A549 (cell line): ENCODE measurements around the gene EGLN2. TPM values are rescaled to one million over a fixed set of nuclear protein-coding genes. Genes with fewer than 3 reads are reported as not detected.
A peak's percentile ranks its signal among the peaks of the same experiment; 100 is the strongest.
"Not testable (repeated sequence)": the region's sequence is repeated elsewhere in the genome, so short reads cannot be mapped to it uniquely, and the experiment has no call there.

Experiments used
- ATAC-seq, 2 experiments: fragments of 200-7000 bp in 1 of 2; fragments of >200 bp in 1 of 2; cut with Nextera tagmentation in 1 of 2; cut with Tn5 transposase in 1 of 2; 3 replicates each; pipeline versions ENCODE4 v1.8.0 to v1.9.1; 2018 to 2020; ENCODE audit warnings: mild to moderate bottlenecking in 1 of 2, moderate library complexity in 1 of 2
- CTCF ChIA-PET: fragments of 300-600 bp; sonication (Branson Sonifier 250); formaldehyde crosslinking; extraction: SDS; loops from one replicate; lab custom pipeline; 2021; ENCODE audit warnings: antibody characterized with exemption, inconsistent platforms; lab: Yijun Ruan, JAX
- POLR2A ChIA-PET: fragments of 350-600 bp; formaldehyde crosslinking; extraction: SDS; loops from one replicate; lab custom pipeline; 2021; ENCODE audit warnings: antibody characterized with exemption, inconsistent platforms; lab: Yijun Ruan, JAX
- DNase-seq, 2 experiments: peaks; one replicate each; pipeline versions ENCODE4 v3.0.0 to v3.0.0-alpha.2; 2011 to 2016; ENCODE audit warnings: low read depth in 1 of 2, low spot score in 1 of 2
- FAIRE-seq: peaks from 2 replicates; lab custom pipeline; 2011; peaks lifted over from hg19 to GRCh38; lab: Jason Lieb, UNC
- H3K27ac ChIP-seq, 2 experiments: fragments of >200 bp; sonication (Bioruptor Twin); formaldehyde crosslinking; 3 replicates each; pipeline ENCODE4 v1.5.1; 2016 to 2017
- H3K4me1 ChIP-seq: fragments of >200 bp; sonication (Bioruptor Twin); formaldehyde crosslinking; 3 replicates; pipeline ENCODE4 v1.6.1; 2016
- H3K4me2 ChIP-seq: fragments of >200 bp; sonication (Bioruptor Twin); formaldehyde crosslinking; 3 replicates; pipeline ENCODE4 v1.6.1; 2016
- H3K4me3 ChIP-seq: fragments of >200 bp; sonication (Bioruptor Twin); formaldehyde crosslinking; 3 replicates; pipeline ENCODE4 v1.5.1; 2016
- H3K9me3 ChIP-seq: fragments of >200 bp; sonication (Bioruptor Twin); formaldehyde crosslinking; 3 replicates; pipeline ENCODE4 v1.6.1; 2016
- EP300 ChIP-seq, 2 experiments: fragments of >200 bp; sonication (Bioruptor Twin); formaldehyde crosslinking; IDR thresholded peaks; 2 replicates in 1 of 2; 3 replicates in 1 of 2; pipeline ENCODE4 v1.6.1; 2016 to 2017
- FOXS1 ChIP-seq: fragments of 250-450 bp; sonication (Bioruptor Pico); IDR thresholded peaks from 2 replicates; pipeline ENCODE4 v1.5.0; 2020; ENCODE audit warnings: mild to moderate bottlenecking, moderate library complexity
- HDAC2 ChIP-seq: fragments of 200-600 bp; sonication (generic); IDR thresholded peaks from 2 replicates; pipeline ENCODE4 v1.6.1; 2016
- JUNB ChIP-seq: fragments of >200 bp; sonication (Bioruptor Twin); formaldehyde crosslinking; IDR thresholded peaks from 2 replicates; pipeline ENCODE4 v1.6.1; 2016
- KDM1A ChIP-seq: fragments of 200-600 bp; sonication (generic); IDR thresholded peaks from 2 replicates; pipeline ENCODE4 v1.6.1; 2016; ENCODE audit warnings: low read depth, mild to moderate bottlenecking
- RCOR1 ChIP-seq: fragments of 150-350 bp; IDR thresholded peaks from 2 replicates; pipeline ENCODE4 v1.6.1; 2014; ENCODE audit warnings: antibody characterized with exemption, low read length, low read depth
- TFCP2L1 ChIP-seq: fragments of 250-450 bp; sonication (Bioruptor Pico); IDR thresholded peaks from 2 replicates; pipeline ENCODE4 v1.5.0; 2021; ENCODE audit warnings: mild to moderate bottlenecking
- WGBS: methylation state at CpG from one replicate; pipeline ENCODE4 v1.1.6; 2017; ENCODE audit errors: missing lambda C conversion rate; 5-methylcytosine and 5-hydroxymethylcytosine counted together
- polyA plus RNA-seq, 4 experiments: library from polyadenylated mRNA; depleted of rRNA in 3 of 4; stranded (reverse); fragments of >200 nt; fragmentation: RNase III in 1 of 4; extraction: RNeasy Plus Mini Kit Qiagen cat#74134 plus additional on column Dnase treatment in 1 of 4; gene quantifications; 2 replicates in 3 of 4; 3 replicates in 1 of 4; pipeline ENCODE4 v1.2.3, GENCODE V29; 2011 to 2017
- TF ChIP-seq, protein P1 (sequence below): fragments of >200 bp; sonication (Bioruptor Twin); formaldehyde crosslinking; IDR thresholded peaks from 3 replicates; pipeline ENCODE4 v1.6.1; 2016

Gene EGLN2
- polyA plus RNA-seq, 2 of the 4 experiments (the other 2 are of a cell fraction): 34.7 to 81.4 TPM

DNA sequence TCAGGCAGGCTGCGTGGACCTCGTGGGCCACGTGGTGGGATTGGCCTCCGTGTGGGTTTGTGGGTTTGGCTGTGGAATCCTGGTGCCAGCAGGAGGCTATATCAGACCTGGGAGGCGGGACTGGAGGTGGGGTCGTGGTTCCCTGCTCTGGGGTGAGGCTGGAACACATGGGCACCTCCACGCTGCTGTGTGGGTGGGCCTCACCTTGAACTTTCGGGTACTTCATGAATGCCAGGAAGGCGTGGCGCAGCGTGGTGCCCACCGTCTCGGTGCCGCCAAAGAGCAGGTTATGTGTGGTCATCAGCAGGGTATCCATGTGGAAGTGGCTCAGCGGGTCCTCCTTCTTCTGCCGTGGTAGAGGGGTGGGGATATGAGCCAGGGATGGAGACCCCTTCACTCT lies 25.9 kb downstream of the EGLN2 start:
- CTCF ChIA-PET: interaction anchor here (0.7 kb wide), 1 partner anchor 162 kb away, joined by 3 read pairs; no protein-coding TSS in a partner anchor

DNA sequence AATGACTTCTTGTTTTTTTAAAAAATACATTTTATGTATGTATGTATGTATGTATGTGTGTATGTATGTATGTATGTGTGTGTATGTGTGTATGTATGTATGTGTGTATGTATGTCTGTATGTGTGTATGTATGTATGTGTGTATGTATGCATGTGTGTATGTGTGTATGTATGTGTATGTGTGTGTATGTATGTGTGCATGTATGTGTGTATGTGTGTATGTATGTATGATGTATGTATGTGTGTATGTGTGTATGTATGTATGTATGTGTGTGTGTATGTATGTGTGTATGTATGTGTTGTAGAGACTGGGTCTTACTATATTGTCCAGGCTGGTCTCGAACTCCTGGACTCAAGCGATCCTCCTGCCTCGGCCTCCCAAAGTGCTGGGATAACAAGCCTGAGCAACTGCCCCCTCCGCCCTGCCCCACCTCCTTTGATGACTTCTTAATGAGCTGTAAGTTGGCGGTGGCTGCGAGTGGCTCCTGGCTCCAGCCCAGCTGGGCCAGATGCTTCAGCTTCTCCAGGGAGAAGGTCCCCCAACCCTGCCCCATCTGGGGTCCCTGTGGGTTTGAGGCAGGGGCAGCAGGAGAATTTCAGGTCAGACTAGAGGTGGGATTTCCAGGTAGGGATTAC lies 26.6 kb downstream of the EGLN2 start:
- 97% methylated on average over 6 of the region's 6 CpGs for WGBS
- CTCF ChIA-PET: interaction anchor here (0.7 kb wide), 1 partner anchor 162 kb away, joined by 3 read pairs; no protein-coding TSS in a partner anchor
- H3K4me3 ChIP-seq, ATAC-seq, DNase-seq, H3K9me3 ChIP-seq, H3K27ac ChIP-seq, POLR2A ChIA-PET, H3K4me2 ChIP-seq: not testable (repeated sequence)
- peaks cover 18% of the 10 kb centered on the region for H3K4me1 ChIP-seq
- peak; percentile 46 for FAIRE-seq

More for the DNA sequence above, 25.9 kb downstream of the EGLN2 start:
- H3K9me3 ChIP-seq, POLR2A ChIA-PET, ATAC-seq, DNase-seq, H3K4me2 ChIP-seq, H3K27ac ChIP-seq, FAIRE-seq, H3K4me3 ChIP-seq: not testable (repeated sequence)
- peaks cover 21% of the 10 kb centered on the region for H3K4me1 ChIP-seq
- WGBS: 91% methylated on average over 16 of the region's 16 CpGs

DNA sequence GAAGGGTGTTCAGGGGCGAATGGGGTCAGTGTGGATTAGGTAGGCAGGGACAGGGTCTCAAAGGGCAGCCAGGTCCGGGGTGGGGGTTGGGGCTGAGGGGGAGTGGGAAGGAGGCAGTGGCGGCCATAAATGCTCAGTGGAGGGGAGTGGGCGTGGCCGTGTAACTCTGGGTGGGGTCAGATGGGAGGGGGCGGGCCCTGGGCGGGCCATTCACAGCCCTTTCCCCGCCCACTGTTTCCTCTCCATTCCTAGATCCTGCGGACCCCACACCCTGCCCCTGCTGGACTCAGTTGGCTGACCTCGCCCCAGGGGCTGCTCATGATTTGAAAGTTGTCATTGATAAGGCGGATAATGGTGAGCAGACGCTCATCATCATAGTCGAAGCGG lies 27.3 kb downstream of the EGLN2 start:
- H3K9me3 ChIP-seq, H3K27ac ChIP-seq, H3K4me2 ChIP-seq, CTCF ChIA-PET, FAIRE-seq, DNase-seq, POLR2A ChIA-PET, H3K4me3 ChIP-seq: not testable (repeated sequence)
- 90% methylated on average over 9 of the region's 14 CpGs for WGBS
- peaks cover 14% of the 10 kb centered on the region for H3K4me1 ChIP-seq
- ATAC-seq: peak; percentile 20 to 27; a peak in 2 of 6 replicates

DNA sequence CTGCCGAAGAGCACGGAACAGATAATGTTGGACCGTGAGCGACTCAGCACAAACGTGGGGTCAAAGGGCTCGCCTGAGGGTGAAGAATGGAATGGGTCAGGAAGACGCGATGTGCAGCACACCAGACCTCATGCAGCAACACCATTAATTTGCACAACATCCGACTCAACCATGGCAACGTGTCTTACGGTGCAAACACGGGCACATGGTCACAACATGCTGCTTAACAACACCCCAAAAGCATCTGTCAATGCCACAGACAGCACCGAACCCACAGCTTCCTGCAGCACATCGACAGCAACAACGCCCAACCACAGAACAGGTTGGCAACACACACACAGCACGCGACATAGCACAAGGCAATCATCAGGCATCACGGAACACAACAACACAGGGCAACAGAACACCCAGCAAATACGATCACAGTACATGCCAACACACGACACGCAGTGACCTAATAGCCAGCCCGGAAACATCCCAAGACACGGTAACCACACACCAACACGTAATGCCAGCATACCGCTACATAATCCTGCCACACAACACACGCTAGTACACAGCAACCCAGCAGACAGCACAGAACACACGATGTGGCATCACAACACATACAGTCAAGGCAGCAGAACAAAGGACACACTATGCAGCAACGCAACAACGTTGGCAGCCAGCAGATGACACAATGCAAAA lies 27.9 kb downstream of the EGLN2 start:
- H3K4me3 ChIP-seq, POLR2A ChIA-PET, H3K4me2 ChIP-seq, ATAC-seq, DNase-seq, H3K27ac ChIP-seq, H3K9me3 ChIP-seq: not testable (repeated sequence)
- FAIRE-seq: peak; percentile 98
- 92% methylated on average over 29 of the region's 29 CpGs for WGBS
- CTCF ChIA-PET: interaction anchor here (1.0 to 2.5 kb wide), 2 partner anchors 164 to 181 kb away, joined by 3 to 12 read pairs; no protein-coding TSS in a partner anchor
- peaks cover 19% of the 10 kb centered on the region for H3K4me1 ChIP-seq

DNA sequence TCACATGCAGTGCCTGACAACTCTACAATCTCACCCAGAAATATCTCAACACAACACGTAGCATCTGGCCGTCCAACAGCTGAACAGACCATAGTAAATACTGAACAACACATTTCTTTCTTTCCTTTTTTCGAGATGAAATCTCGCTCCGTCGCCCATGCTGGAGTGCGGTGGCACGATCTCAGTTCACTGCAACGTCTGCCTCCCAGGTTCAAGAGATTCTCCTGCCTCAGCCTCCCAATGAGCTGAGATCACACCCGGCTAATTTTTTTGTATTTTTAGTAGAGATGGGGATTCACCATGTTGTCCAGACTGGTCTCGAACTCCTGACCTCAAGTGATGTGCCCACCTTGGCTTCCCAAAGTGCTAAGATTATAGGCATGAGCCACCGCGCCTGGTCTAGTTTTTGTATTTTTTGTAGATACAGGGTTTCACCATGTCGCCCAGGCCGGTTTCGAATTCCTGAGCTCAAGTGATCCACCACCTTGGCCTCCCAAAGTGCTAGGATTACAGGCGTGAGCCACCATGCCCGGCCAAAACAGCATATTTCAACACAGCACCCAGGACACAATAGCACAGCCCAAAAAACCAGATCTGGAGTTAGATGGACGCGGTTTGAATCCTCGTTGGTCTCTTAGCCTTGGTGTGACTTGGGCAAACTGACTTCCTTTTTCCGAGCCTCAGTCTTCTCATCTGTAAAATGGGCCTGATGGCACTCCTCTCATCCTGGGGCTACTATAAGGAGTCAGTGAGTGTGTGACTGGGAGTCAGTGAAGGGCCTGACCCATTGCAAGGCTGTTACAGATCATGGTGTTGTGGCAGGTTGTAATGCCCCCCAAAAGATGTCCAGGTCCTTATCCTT lies 28.6 kb downstream of the EGLN2 start:
- TF ChIP-seq RCOR1: 0 out of 2 replicates have a peak, but pooled peaks have one; percentile 70
- TF ChIP-seq FOXS1 (CRISPR knock-in tag): no peak
- TF ChIP-seq KDM1A: 0 out of 2 replicates have a peak, but pooled peaks have one; percentile 33
- TF ChIP-seq, protein P1, sequence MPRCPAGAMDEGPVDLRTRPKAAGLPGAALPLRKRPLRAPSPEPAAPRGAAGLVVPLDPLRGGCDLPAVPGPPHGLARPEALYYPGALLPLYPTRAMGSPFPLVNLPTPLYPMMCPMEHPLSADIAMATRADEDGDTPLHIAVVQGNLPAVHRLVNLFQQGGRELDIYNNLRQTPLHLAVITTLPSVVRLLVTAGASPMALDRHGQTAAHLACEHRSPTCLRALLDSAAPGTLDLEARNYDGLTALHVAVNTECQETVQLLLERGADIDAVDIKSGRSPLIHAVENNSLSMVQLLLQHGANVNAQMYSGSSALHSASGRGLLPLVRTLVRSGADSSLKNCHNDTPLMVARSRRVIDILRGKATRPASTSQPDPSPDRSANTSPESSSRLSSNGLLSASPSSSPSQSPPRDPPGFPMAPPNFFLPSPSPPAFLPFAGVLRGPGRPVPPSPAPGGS: no peak
- 0 out of 5 replicates have a peak, but pooled peaks of 1 of the 2 experiments have one; percentile 6 for TF ChIP-seq EP300 (IDR thresholded peaks at IDR 0.05)
- CTCF ChIA-PET: interaction anchor here (1.0 to 2.9 kb wide), 3 partner anchors 8 to 182 kb away, joined by 3 to 26 read pairs (median 12); no protein-coding TSS in a partner anchor
- FAIRE-seq: no peak
- Histone ChIP-seq H3K4me1 (peaks cover 18% of the 10 kb centered on the region), H3K9me3 (no peaks in the 10 kb centered on the region), H3K4me3 (no peak overlapping the region), H3K4me2 (no peak overlapping the region), H3K27ac (no peak overlapping the region)
- WGBS: 95% methylated on average over 22 of the region's 22 CpGs
- no peak for ATAC-seq
- POLR2A ChIA-PET: no interaction called here
- DNase-seq: no peak

DNA sequence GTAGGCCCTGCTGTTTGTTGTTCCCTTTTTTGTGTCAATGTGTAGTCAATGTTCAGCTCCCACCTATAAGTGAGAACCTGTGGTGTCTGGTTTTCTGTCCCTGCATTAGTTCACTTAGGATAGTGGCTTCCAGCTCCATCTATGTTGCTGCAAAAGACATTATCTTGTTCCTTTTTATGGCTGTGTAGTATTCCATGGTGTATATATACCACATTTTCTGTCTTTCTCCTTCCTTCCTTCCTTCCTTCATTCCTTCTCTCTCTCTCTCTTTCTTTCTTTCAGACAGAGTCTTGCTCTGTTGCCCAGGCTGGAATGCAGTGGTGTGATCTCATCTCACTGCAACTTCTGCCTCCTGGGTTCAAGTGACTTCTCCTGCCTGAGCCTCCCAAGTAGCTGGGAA lies 30.2 kb downstream of the EGLN2 start:
- Histone ChIP-seq H3K9me3 (no peaks in the 10 kb centered on the region), H3K4me1 (peaks cover 13% of the 10 kb centered on the region), H3K4me3 (no peak overlapping the region), H3K4me2 (no peak overlapping the region), H3K27ac (no peak overlapping the region)
- TF ChIP-seq TFCP2L1 (CRISPR knock-in tag) (no peak), JUNB (no peak), HDAC2 (no peak), RCOR1 (no peak)
- FAIRE-seq: no peak
- no peak for ATAC-seq
- ChIA-PET POLR2A (no interaction called here), CTCF (interaction anchor here (1.0 to 2.9 kb wide), 4 partner anchors 9 to 166 kb away, joined by 3 to 26 read pairs (median 8); no protein-coding TSS in a partner anchor)
- no peak for DNase-seq

DNA sequence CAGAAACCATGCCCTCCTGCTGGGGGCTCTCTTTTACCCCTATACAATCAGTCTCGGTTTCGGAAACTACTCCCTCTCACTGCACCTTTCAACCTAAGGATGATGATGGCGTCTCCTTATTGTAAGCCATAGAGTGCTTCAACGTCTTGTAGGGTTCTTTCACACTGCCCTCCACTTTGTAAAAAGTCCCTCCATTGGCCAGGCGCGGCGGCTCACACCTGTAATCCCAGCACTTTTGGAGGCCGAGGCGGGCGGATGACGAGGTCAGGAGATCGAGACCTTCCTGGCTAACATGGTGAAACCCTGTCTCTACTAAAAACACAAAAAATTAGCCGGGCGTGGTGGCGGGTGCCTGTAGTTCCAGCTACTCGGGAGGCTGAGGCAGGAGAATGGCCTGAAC lies 31.8 kb downstream of the EGLN2 start:
- not testable (repeated sequence) for DNase-seq, H3K27ac ChIP-seq, H3K9me3 ChIP-seq, H3K4me3 ChIP-seq, ATAC-seq, FAIRE-seq, H3K4me2 ChIP-seq
- POLR2A ChIA-PET: interaction anchor here (0.7 kb wide), 1 partner anchor 76 kb away, joined by 3 read pairs; no protein-coding TSS in a partner anchor
- peaks cover 13% of the 10 kb centered on the region for H3K4me1 ChIP-seq
- 92% methylated on average over 16 of the region's 16 CpGs for WGBS
- CTCF ChIA-PET: interaction anchor here (1.0 to 2.9 kb wide), 5 partner anchors 10 to 314 kb away, joined by 3 to 26 read pairs (median 4); no protein-coding TSS in a partner anchor
